ENCODE measurements around the gene CAPN8.

Gene CAPN8

DNA sequence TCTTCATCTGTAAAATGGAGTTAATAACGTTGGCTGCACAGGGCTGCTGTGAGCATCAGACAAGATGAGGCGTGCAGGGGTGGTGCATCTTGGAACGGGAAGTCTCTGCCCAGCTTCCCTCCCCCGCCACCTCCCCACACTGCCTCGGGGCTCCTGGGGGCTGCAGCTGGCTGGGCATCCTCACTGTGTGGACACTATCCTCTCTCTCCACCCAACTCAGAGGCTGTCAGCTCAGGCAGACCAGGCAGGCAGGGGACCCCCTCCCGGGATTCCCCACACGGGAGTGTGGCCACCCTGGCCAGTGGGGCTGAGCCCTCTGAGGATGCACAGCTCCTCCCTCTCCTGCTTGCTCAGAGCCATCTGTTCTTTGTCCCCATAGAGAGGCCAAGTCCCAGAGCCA lies 149.6 kb downstream of the CAPN8 start:
- DNase-seq, result peak in 1 of 2 donors; percentile 41
- TF ChIP-seq, protein P1, sequence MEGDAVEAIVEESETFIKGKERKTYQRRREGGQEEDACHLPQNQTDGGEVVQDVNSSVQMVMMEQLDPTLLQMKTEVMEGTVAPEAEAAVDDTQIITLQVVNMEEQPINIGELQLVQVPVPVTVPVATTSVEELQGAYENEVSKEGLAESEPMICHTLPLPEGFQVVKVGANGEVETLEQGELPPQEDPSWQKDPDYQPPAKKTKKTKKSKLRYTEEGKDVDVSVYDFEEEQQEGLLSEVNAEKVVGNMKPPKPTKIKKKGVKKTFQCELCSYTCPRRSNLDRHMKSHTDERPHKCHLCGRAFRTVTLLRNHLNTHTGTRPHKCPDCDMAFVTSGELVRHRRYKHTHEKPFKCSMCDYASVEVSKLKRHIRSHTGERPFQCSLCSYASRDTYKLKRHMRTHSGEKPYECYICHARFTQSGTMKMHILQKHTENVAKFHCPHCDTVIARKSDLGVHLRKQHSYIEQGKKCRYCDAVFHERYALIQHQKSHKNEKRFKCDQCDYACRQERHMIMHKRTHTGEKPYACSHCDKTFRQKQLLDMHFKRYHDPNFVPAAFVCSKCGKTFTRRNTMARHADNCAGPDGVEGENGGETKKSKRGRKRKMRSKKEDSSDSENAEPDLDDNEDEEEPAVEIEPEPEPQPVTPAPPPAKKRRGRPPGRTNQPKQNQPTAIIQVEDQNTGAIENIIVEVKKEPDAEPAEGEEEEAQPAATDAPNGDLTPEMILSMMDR (IDR thresholded peaks at IDR 0.05), result no peak
- Histone ChIP-seq H3K9me3 (no peaks in the 10 kb centered on the region), H3K4me3 (no peak overlapping the region), H3K36me3 (no peaks in the 10 kb centered on the region), H3K4me1 (no peaks in the 10 kb centered on the region), H3K27me3 (peaks cover 0 to 12% of the 10 kb centered on the region in 2 donors), H3K27ac (no peak overlapping the region)
- intact Hi-C loops (cut with DNase I; ENCODE audit: low total_unique reads), result no loop called here

DNA sequence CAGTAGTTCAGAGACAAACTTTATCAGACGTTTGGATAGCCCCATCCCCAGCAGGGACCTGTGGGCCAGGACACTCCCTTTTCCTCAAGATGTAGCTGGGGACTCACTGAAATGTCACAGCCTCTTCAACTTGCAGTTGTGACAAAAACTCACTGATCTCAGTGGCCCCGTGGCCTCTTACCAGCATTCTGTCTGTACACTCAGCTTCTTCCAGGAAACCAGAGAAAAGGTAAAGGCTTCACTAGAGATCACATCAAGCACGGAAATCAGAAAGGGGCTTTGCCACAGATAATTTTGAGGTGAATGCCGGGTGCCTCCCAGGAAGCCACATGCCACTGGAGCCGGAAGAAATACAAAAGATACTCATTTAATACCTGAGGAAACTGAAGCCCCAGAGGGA lies 150.1 kb downstream of the CAPN8 start:
- Histone ChIP-seq H3K36me3 (no peaks in the 10 kb centered on the region), H3K27me3 (peaks cover 0 to 12% of the 10 kb centered on the region in 2 donors), H3K9me3 (no peaks in the 10 kb centered on the region), H3K27ac (no peak overlapping the region), H3K4me3 (no peak overlapping the region), H3K4me1 (no peaks in the 10 kb centered on the region)
- intact Hi-C loops (cut with DNase I; ENCODE audit: low total_unique reads), result no loop called here
- DNase-seq, result no peak
- TF ChIP-seq, protein P1 (IDR thresholded peaks at IDR 0.05), result no peak

DNA sequence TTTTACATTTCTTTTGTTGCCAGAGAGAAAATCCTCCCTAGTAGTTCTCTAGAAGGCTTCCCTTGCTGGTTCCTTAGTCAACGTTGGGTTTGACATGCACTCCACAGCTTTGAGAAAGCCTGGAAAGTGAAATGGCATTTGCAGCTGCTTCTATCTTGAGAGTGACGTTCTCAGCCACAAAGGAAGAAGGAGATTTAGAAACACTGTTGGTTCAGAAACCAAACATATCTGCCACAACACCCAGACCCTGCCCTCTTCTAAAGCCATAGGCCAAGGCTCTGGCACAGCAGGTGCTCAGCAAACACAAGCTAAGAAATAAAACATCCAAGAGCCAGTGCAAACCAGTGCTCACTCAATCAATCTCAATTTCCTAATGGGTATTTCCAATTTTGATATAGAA lies 150.9 kb downstream of the CAPN8 start:
- no peak for DNase-seq
- H3K36me3 ChIP-seq, result no peaks in the 10 kb centered on the region
- no peaks in the 10 kb centered on the region for H3K9me3 ChIP-seq
- TF ChIP-seq, protein P1 (IDR thresholded peaks at IDR 0.05), result no peak
- no peaks in the 10 kb centered on the region for H3K4me1 ChIP-seq
- H3K27ac ChIP-seq, result no peak overlapping the region
- intact Hi-C loops (cut with DNase I; ENCODE audit: low total_unique reads), result no loop called here
- H3K27me3 ChIP-seq, result peaks cover 0 to 12% of the 10 kb centered on the region in 2 donors
- H3K4me3 ChIP-seq, result no peak overlapping the region

DNA sequence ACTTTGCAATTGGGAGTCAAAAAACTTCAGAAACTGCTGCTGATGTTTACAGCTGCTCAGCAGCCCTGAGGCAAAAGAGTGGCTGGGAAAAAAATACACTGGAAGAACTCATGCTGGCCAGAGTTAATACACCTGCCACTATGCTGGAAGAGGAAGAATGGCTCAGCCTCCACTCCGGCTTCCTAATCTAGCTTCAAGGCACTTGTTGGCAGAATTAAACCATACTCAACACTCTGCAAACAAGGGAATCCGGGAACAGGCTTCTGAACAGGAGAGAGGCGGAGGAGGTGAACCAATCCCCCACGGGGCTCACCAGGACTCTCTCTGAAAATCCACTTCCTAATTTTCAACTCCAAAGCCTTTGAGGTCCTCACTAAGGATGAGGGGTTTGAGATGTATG lies 152.2 kb downstream of the CAPN8 start:
- no peak for DNase-seq
- Histone ChIP-seq H3K4me3 (no peak overlapping the region), H3K36me3 (no peaks in the 10 kb centered on the region), H3K27me3 (peaks cover 0 to 12% of the 10 kb centered on the region in 2 donors), H3K27ac (no peak overlapping the region), H3K9me3 (no peaks in the 10 kb centered on the region), H3K4me1 (no peaks in the 10 kb centered on the region)
- TF ChIP-seq, protein P1 (IDR thresholded peaks at IDR 0.05), result no peak
- intact Hi-C loops (cut with DNase I; ENCODE audit: low total_unique reads), result no loop called here

DNA sequence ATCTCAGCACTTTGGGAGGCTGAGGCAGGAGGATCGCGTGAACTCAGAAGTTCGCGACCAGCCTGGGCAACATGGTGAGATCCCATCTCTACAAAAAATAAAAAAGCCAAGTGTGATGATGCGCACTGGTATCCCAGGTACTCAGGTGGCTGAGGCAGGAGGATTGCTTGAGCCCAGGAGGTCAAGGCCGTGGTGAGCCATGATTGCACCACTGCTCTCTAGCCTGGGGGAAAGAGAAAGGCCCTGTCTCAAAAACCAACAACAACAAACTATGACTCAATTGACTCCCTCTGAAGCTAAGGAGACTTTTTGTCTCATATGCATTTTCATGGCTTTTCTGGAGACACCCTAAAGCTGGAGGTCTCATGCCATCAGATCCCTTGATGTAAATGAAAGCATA lies 153.4 kb downstream of the CAPN8 start:
- Histone ChIP-seq H3K4me3 (no peak overlapping the region), H3K9me3 (no peaks in the 10 kb centered on the region), H3K4me1 (no peaks in the 10 kb centered on the region), H3K36me3 (no peaks in the 10 kb centered on the region), H3K27ac (no peak overlapping the region), H3K27me3 (peaks cover 0 to 12% of the 10 kb centered on the region in 2 donors)
- TF ChIP-seq, protein P1 (IDR thresholded peaks at IDR 0.05), result no peak
- peak in 1 of 2 donors; percentile 25 for DNase-seq
- intact Hi-C loops (cut with DNase I; ENCODE audit: low total_unique reads), result no loop called here

DNA sequence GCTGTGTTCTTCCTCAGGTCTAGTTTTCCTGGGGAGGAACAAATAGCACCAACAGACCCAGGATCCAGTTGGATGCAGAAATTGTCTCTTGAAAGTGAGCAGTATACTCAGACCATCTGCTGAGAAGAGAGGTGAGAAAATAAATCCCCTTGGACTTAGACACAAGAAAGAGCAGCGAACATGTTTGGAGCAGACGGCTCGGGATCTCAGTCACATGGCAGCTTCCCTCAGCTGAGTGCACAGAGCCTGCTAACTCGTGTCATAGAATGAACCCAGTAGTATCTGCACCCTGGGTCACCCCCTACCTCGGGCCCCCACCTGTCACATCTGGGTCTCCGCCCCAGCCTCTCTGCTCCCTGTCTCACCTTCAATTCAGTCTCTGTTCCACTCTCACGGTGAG lies 156.7 kb downstream of the CAPN8 start:
- no peaks in the 10 kb centered on the region for H3K9me3 ChIP-seq
- no peaks in the 10 kb centered on the region for H3K27me3 ChIP-seq
- no peaks in the 10 kb centered on the region for H3K4me1 ChIP-seq
- TF ChIP-seq, protein P1 (IDR thresholded peaks at IDR 0.05), result no peak
- no peaks in the 10 kb centered on the region for H3K36me3 ChIP-seq
- H3K27ac ChIP-seq, result no peak overlapping the region
- no peak overlapping the region for H3K4me3 ChIP-seq
- intact Hi-C loops (cut with DNase I; ENCODE audit: low total_unique reads), result no loop called here
- peak in 1 of 2 donors; percentile 49 for DNase-seq

Data from tibial artery (tissue), 4 donors.